ENCODE measurements around the gene DYNC1H1. TPM values are rescaled to one million over a fixed set of nuclear protein-coding genes. Genes with fewer than 3 reads are reported as not detected.

Gene DYNC1H1
- total and polyA plus RNA-seq, 3 donors from 2014 or later: 313 to 691 (median 538) TPM

GRCh38 chr14:101997429-101998336 is 33.3 kb downstream of the DYNC1H1 start:
- intact Hi-C loops (cut with DNase I; ENCODE audit: low total_unique reads): no loop called here
- Histone ChIP-seq H3K36me3 (ENCODE audit: low read depth, missing control alignments) (no peaks in the 10 kb centered on the region), H3K4me3 (no peak overlapping the region), H3K9me3 (no peaks in the 10 kb centered on the region), H3K4me1 (no peaks in the 10 kb centered on the region), H3K27ac (no peak overlapping the region), H3K27me3 (no peaks in the 10 kb centered on the region)
- 86 to 90% methylated on average over 18 of the region's 18 CpGs for WGBS, 2 donors
- TF ChIP-seq POLR2A (IDR thresholded peaks at IDR 0.05) (no peak), CTCF (IDR thresholded peaks at IDR 0.05) (no peak)
- no peak for DNase-seq

- Histone ChIP-seq H3K4me1 (no peaks in the 10 kb centered on the region), H3K36me3 (ENCODE audit: low read depth, missing control alignments) (no peaks in the 10 kb centered on the region), H3K4me3 (no peak overlapping the region), H3K9me3 (no peaks in the 10 kb centered on the region), H3K27ac (no peak overlapping the region), H3K27me3 (no peaks in the 10 kb centered on the region)
- DNase-seq: no peak
- intact Hi-C loops (cut with DNase I; ENCODE audit: low total_unique reads): no loop called here
- TF ChIP-seq POLR2A (IDR thresholded peaks at IDR 0.05) (no peak), CTCF (IDR thresholded peaks at IDR 0.05) (no peak)
- 91 to 92% methylated on average over 12 of the region's 12 CpGs for WGBS, 2 donors
Measured at GRCh38 chr14:102000902-102001301, 36.5 kb downstream of the DYNC1H1 start.

GRCh38 chr14:102005336-102005735 is 41.0 kb downstream of the DYNC1H1 start:
- intact Hi-C loops (cut with DNase I; ENCODE audit: low total_unique reads): no loop called here
- Histone ChIP-seq H3K4me3 (no peak overlapping the region), H3K9me3 (no peaks in the 10 kb centered on the region), H3K4me1 (no peaks in the 10 kb centered on the region), H3K27me3 (no peaks in the 10 kb centered on the region), H3K36me3 (ENCODE audit: low read depth, missing control alignments) (no peaks in the 10 kb centered on the region), H3K27ac (no peak overlapping the region)
- no peak for DNase-seq
- TF ChIP-seq CTCF (IDR thresholded peaks at IDR 0.05) (no peak), POLR2A (IDR thresholded peaks at IDR 0.05) (no peak)
- 83 to 93% methylated on average over 9 of the region's 9 CpGs for WGBS, 2 donors

GRCh38 chr14:102007916-102008418 is 43.6 kb downstream of the DYNC1H1 start:
- H3K4me3 ChIP-seq: no peak overlapping the region
- H3K4me1 ChIP-seq: no peaks in the 10 kb centered on the region
- H3K27me3 ChIP-seq: no peaks in the 10 kb centered on the region
- DNase-seq: no peak
- H3K27ac ChIP-seq: no peak overlapping the region
- 85 to 94% methylated on average over 13 to 14 of the region's 14 CpGs for WGBS, 2 donors
- no peak for TF ChIP-seq POLR2A (IDR thresholded peaks at IDR 0.05)
- no peak for TF ChIP-seq CTCF (IDR thresholded peaks at IDR 0.05)
- no peaks in the 10 kb centered on the region for H3K36me3 ChIP-seq (ENCODE audit: low read depth, missing control alignments)
- H3K9me3 ChIP-seq: no peaks in the 10 kb centered on the region
- intact Hi-C loops (cut with DNase I; ENCODE audit: low total_unique reads): no loop called here
